ENCODE data around the gene XXYLT1. TPM values are rescaled to one million over a fixed set of nuclear protein-coding genes. Genes with fewer than 3 reads are reported as not detected.
A peak's percentile ranks its signal among the peaks of the same experiment; 100 is the strongest.

XXYLT1 gene
- total RNA-seq, 8 experiments from 2014 or later, result 8.7 to 35.9 (median 16.1) TPM

DNA sequence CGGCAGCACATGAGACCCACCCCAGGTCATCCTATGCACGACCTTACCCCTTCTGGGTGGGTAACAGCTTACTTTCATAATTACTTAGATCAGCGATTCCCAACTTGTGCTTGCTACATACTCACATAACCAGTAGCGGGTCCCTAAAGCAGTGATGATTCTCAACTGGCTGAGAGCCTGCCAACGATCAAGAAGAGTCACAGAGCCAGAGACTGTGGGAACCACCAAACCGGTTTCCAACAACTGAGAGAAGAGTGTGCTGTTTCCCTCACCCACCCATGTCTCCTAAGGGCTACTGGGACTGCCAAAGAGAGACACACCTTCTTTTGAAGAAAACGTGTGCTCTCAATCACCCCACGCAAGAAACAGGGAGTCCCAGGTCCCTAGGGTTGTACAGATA is 12.0 kb upstream of the XXYLT1 start:
- Histone ChIP-seq H3K4me3 (no peak overlapping the region), H3K4me1 (replicated peaks in 1 of 2) (no peaks in the 10 kb centered on the region), H3K27ac (no peak overlapping the region)
- in situ Hi-C loops (cut with MboI; ENCODE audit: low pct_unique_long_range_greater_than_20kb in 2 of 9, low sequenced_read_pairs in 9 of 9, unreplicated experiment in 9 of 9), result loop anchor here in 2 of 9 experiments (25.0 kb wide), 1 partner anchor 229 kb away; no protein-coding TSS in a partner anchor
- WGBS, 10 experiments, result 10 to 93% (median 82%) methylated on average over 1 to 8 of the region's 8 CpGs; no CpG with 5 or more reads in 2 of the 10 experiments
- ATAC-seq (replicated peaks in 6 of 8), result peak in 3 of 8 experiments; percentile 25 to 75 (median 48)

DNA sequence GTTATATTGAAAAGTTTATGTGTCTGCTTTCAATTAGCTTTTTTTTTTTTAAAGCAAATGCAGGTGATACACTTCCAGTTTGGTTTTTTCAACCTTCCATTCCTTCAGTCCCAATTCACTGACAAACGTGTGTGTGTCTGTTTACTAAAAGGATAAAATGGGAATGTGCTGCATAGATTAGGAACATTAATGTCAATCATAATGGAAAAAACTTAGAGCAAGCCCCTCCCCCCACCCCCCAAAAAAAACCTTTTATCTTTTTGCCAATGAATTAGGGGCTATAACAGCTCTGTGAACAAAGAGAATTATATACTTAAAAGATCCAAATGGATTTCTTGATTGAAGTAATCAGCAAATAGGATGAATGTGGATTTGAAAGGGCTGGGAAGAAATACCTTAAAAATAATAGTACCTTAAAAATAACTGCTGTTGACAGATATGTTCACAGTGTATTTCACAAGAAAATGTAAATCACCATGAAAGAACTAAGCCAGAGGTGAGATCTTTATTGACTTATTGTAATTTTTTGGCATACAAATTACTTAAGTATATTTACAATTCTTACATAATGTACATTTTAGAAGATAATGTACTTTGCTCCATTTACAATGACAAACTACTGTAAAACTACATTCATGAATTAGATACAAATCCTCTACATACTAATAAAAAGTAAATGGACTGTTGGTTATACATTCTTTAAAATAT is 3.5 kb upstream of the XXYLT1 start:
- no peak overlapping the region for H3K27ac ChIP-seq
- H3K4me1 ChIP-seq (replicated peaks in 1 of 2), result peaks cover 7 to 10% of the 10 kb centered on the region in 2 donors
- 0 to 80% (median 43%) methylated on average over 1 of the region's 1 CpG; no CpG with 5 or more reads in 1 of the 10 experiments for WGBS, 10 experiments
- in situ Hi-C loops (cut with MboI; ENCODE audit: low pct_unique_long_range_greater_than_20kb in 2 of 9, low sequenced_read_pairs in 9 of 9, unreplicated experiment in 9 of 9), result loop anchor here in 4 of 9 experiments (10.0 to 25.0 kb wide), 3 partner anchors 250 to 587 kb away; partner anchors contain the start of genes FAM43A (in 2 of the 4) and PPP1R2 (in 2 of the 4)
- no peak overlapping the region for H3K4me3 ChIP-seq
- no peak for ATAC-seq (replicated peaks in 6 of 8)

DNA sequence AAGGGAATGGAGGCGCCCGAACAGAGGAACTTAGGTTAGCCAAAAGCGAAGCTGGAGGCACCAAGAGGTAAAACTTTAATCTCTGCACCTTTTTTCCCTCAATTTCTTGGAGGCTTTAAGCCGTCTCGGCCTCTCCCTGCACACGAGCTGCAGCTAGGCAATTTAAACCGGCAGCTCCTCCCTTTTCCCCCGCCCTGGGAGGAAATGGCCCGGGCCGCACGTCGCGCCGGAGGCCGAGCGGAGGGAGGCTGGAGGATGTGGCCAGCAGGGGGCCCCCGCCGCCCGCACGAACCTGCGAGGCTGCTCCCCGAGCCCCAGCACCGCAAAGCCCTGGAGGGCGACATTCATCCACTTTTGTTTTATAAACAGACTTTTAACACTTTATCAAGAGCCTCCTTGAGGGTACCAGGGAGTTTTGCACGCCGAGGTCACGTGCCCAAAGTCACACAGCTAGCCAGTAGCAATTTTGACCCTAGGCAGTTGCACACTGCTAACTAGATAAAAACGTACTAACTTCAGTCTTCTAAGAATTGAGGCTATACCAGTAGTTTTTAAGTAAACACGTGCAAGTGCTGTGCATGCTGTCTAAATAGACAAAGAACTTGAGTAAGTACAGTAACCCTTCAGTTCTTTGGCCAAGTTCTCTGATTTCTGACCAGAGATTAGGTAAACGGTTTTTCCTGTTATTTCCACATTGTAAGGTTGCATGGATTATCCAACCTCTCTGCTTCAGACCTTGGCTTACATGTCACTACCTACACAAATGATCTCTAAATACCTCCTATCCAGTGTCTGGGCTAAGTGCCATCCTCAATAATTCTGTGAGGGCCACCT is 668 bp upstream of the XXYLT1 start:
- Histone ChIP-seq H3K4me3 (peak overlapping the region; percentile 82 to 99 (median 96)), H3K4me1 (replicated peaks in 1 of 2) (peaks cover 12 to 15% of the 10 kb centered on the region in 2 donors), H3K27ac (peak overlapping the region; percentile 86 to 93)
- ATAC-seq (replicated peaks in 6 of 8), result peak; percentile 64 to 81 (median 78)
- in situ Hi-C loops (cut with MboI; ENCODE audit: low pct_unique_long_range_greater_than_20kb in 2 of 9, low sequenced_read_pairs in 9 of 9, unreplicated experiment in 9 of 9), result loop anchor here in 4 of 9 experiments (10.0 to 25.0 kb wide), 3 partner anchors 253 to 584 kb away; partner anchors contain the start of genes FAM43A (in 2 of the 4) and PPP1R2 (in 2 of the 4)
- WGBS, 10 experiments, result 0 to 20% (median 5%) methylated on average over 2 to 18 of the region's 30 CpGs

DNA sequence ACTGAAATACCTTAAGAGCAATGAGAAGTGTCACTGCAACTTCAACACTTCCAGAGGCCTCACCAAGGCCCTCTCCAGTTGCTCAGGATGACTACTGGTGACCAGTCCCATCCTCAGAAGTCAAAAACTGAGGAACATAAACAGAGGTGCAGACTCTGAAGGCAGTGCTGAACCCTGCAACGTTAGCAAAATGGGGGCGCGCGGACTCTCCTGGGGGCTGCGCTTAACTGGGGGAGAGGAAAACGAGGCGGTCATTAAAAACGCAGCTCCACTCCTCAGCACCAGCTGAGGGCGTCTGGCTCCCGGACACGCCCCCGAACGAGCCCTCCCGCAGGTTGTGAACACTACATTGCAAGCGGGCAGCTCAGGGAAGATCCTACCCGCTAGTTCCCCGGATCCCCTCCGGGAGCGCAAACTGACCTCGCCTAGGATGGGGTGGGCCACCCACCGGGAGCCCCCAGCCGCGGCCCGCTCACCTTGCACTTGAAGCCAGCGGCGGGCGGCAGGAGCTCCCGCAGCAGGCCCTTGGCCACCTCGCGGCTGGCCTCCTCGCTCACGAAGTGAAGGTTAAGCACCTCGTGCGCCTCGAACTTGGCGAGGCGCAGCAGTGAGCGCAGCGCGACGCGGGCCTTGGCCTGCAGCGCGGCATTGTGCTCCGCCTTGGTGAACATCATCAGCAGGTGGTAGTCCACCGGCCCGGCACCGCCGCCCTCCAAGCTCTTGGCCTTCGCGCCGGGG is 711 bp downstream of the XXYLT1 start:
- WGBS, 10 experiments, result 0 to 3% (median 0%) methylated on average over 1 to 7 of the region's 52 CpGs; no CpG with 5 or more reads in 4 of the 10 experiments
- in situ Hi-C loops (cut with MboI; ENCODE audit: low pct_unique_long_range_greater_than_20kb in 2 of 9, low sequenced_read_pairs in 9 of 9, unreplicated experiment in 9 of 9), result loop anchor here in 4 of 9 experiments (10.0 to 25.0 kb wide), 3 partner anchors 255 to 583 kb away; partner anchors contain the start of genes FAM43A (in 2 of the 4) and PPP1R2 (in 2 of the 4)
- peaks cover 12 to 15% of the 10 kb centered on the region in 2 donors for H3K4me1 ChIP-seq (replicated peaks in 1 of 2)
- peak; percentile 9 to 40 (median 28) for ATAC-seq (replicated peaks in 6 of 8)
- H3K4me3 ChIP-seq, result peak overlapping the region; percentile 82 to 99 (median 96)
- H3K27ac ChIP-seq, result peak overlapping the region; percentile 86 to 93

DNA sequence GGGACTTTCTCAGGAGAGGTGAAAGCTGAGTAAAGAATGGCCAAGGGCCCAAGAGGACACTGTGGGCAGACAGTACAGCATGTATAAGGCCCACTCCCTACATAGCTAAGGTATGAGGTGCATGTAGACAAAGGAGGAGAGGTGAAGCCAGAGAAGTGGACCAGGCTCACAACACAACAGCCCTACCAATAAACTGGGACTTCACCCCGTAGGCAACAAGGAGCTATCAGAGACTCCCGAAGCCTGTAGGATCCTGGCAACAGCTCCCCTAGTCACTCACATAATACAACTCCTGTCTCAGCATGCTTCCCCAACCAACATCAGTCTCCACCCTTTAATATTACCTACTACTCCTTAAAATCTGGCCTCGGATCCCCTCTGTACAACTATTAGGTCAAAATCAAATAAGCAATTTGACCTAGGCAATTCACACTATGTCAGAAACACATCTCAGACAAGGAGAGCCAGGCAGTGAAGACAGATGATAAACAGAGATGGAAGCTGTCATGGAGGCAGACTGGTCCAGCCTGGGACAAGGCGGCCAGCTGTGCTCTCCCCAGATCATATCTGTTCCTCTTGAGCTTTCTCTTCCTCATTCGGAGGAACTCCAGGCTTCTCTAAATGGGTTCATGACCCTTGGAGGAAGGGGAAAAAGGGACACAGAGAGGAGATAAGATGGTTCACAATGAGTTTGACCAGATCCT is 1.4 kb downstream of the XXYLT1 start:
- no peak for ATAC-seq (replicated peaks in 6 of 8)
- Histone ChIP-seq H3K4me3 (peak overlapping the region; percentile 82 to 99 (median 96)), H3K4me1 (replicated peaks in 1 of 2) (peaks cover 12 to 15% of the 10 kb centered on the region in 2 donors), H3K27ac (no peak overlapping the region)
- WGBS, 10 experiments, result 56 to 90% (median 74%) methylated on average over 1 to 4 of the region's 5 CpGs; no CpG with 5 or more reads in 2 of the 10 experiments
- in situ Hi-C loops (cut with MboI; ENCODE audit: low pct_unique_long_range_greater_than_20kb in 2 of 9, low sequenced_read_pairs in 9 of 9, unreplicated experiment in 9 of 9), result loop anchor here in 5 of 9 experiments (10.0 to 25.0 kb wide), 4 partner anchors 255 to 595 kb away; partner anchors contain the start of genes FAM43A (in 2 of the 5), PPP1R2 (in 2 of the 5) and LSG1 (in 1 of the 5)

DNA sequence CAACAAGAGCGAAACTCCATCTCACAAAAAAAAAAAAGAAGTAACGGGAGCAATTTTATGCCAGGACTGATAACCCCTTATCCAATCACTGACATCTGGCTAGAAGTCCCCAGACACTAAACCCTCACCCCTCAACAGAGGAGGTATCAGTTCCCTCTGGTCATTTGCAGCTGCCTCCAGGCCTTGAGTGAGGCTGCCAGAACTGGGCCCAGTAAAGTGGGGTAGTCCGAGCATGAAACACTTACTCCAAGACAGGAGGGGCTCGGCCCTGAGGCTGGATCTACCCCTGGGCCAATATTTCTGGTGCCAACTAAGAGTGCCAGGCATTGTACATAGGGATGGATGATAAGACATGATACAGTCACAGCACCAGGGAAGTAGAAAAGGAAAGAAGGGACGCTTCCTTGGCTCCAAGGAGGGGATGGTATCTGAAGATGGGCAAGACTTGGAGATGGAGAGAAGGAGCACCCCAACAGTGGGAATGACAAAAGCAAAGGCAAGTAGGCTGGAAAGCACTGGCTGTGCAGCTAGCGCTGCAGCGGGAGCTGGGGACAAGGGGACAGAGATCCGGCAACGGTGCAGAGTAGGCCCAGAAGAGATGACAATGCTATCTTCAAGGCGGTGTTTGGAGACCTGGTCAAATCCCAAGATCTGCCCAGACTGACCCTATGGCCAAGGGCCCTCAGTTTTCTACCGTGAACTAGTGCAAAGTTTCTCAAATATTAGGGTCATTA is 2.2 kb downstream of the XXYLT1 start:
- H3K4me3 ChIP-seq, result no peak overlapping the region
- H3K27ac ChIP-seq, result no peak overlapping the region

DNA sequence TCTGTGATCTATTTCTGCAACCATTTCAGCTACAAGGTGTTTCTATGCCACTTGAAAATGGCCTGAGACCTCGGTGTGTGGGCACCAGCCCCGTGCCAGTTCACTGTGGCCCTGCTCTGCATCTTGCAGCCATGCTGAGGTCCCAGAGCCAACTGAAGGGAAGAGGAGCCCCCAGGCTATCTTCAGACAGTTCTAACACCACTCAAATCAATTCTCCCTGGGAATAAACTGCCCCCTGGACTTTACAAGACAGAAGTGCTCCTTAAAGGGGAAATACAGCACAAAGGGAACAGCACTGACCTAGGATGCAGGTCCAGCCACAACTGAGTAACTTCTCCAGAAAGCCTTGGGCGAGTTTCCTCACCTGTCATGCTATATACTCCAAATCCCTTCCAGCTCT is 3.9 kb downstream of the XXYLT1 start:
- in situ Hi-C loops (cut with MboI; ENCODE audit: low pct_unique_long_range_greater_than_20kb in 2 of 9, low sequenced_read_pairs in 9 of 9, unreplicated experiment in 9 of 9), result loop anchor here in 4 of 9 experiments (10.0 to 25.0 kb wide), 3 partner anchors 270 to 592 kb away; partner anchors contain the start of genes FAM43A (in 2 of the 4), PPP1R2 (in 2 of the 4) and LSG1 (in 1 of the 4)
- Histone ChIP-seq H3K27ac (no peak overlapping the region), H3K4me1 (replicated peaks in 1 of 2) (peaks cover 12 to 14% of the 10 kb centered on the region in 2 donors), H3K4me3 (no peak overlapping the region)
- ATAC-seq (replicated peaks in 6 of 8), result no peak
- WGBS, 10 experiments, result 40 to 100% (median 70%) methylated on average over 1 to 2 of the region's 3 CpGs; no CpG with 5 or more reads in 4 of the 10 experiments

More for the DNA sequence above, 2.2 kb downstream of the XXYLT1 start:
- H3K4me1 ChIP-seq (replicated peaks in 1 of 2), result peaks cover 12 to 15% of the 10 kb centered on the region in 2 donors
- 80 to 100% (median 97%) methylated on average over 1 to 7 of the region's 11 CpGs; no CpG with 5 or more reads in 1 of the 10 experiments for WGBS, 10 experiments
- in situ Hi-C loops (cut with MboI; ENCODE audit: low pct_unique_long_range_greater_than_20kb in 2 of 9, low sequenced_read_pairs in 9 of 9, unreplicated experiment in 9 of 9), result loop anchor here in 4 of 9 experiments (10.0 to 25.0 kb wide), 3 partner anchors 269 to 594 kb away; partner anchors contain the start of genes FAM43A (in 2 of the 4), PPP1R2 (in 2 of the 4) and LSG1 (in 1 of the 4)
- no peak for ATAC-seq (replicated peaks in 6 of 8)

DNA sequence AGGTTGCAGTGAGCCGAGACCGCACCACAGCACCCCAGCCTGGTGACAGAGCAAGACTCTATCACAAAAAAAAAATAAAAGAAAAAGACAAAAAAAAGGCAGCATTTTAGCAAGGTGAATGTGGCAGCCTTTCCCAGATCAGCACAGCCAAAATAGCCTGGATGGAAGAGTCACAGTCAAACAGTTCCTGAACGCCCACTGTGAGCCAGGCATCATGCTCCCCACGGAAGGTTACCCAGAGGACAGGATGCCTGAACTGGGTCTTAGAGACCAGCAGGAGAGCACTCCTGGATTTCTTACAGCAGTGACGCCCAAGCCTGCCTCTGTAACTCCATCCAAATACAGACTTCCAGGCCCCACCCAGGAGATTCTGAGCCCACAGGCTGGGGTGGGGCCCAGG is 4.5 kb downstream of the XXYLT1 start:
- no peak for ATAC-seq (replicated peaks in 6 of 8)
- peaks cover 9 to 10% of the 10 kb centered on the region in 2 donors for H3K4me1 ChIP-seq (replicated peaks in 1 of 2)
- in situ Hi-C loops (cut with MboI; ENCODE audit: low pct_unique_long_range_greater_than_20kb in 2 of 9, low sequenced_read_pairs in 9 of 9, unreplicated experiment in 9 of 9), result loop anchor here in 4 of 9 experiments (10.0 to 25.0 kb wide), 3 partner anchors 271 to 592 kb away; partner anchors contain the start of genes FAM43A (in 2 of the 4), PPP1R2 (in 2 of the 4) and LSG1 (in 1 of the 4)
- no peak overlapping the region for H3K4me3 ChIP-seq
- 83 to 100% (median 96%) methylated on average over 1 to 5 of the region's 5 CpGs; no CpG with 5 or more reads in 3 of the 10 experiments for WGBS, 10 experiments
- no peak overlapping the region for H3K27ac ChIP-seq

DNA sequence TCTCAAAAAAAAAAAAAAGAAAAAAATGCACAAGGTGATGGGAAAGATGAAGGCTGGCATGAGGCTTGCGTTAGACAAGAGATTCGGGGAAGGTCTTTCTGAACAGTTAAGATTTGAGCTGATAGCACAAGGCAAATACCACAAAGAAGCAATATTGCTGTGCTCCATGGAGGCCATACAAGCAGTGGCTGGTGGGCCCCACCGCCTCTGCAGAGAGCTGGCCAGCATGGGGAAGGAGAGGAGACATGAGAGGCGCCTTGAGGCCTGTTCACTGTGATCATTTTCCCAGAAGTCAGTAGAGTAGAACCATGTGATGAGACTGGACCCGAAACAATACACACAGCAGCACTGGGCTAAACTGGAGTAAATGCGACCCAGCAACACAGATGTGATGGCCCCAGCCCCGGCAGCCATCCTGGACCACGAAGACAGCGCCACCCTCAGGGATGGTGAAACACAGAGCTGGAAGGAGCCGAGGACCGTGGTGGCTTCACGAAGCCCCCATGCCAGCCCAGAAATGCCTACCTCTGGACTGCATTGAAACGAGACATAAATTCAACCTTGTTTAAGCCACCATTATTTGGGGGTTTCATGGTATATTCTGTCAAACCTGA is 5.5 kb downstream of the XXYLT1 start:
- in situ Hi-C loops (cut with MboI; ENCODE audit: low pct_unique_long_range_greater_than_20kb in 2 of 9, low sequenced_read_pairs in 9 of 9, unreplicated experiment in 9 of 9), result loop anchor here in 4 of 9 experiments (10.0 to 25.0 kb wide), 3 partner anchors 272 to 591 kb away; partner anchors contain the start of genes FAM43A (in 2 of the 4), PPP1R2 (in 2 of the 4) and LSG1 (in 1 of the 4)
- Histone ChIP-seq H3K4me3 (no peak overlapping the region), H3K4me1 (replicated peaks in 1 of 2) (peaks cover 9 to 10% of the 10 kb centered on the region in 2 donors), H3K27ac (no peak overlapping the region)
- no peak for ATAC-seq (replicated peaks in 6 of 8)
- WGBS, 10 experiments, result 91 to 100% (median 98%) methylated on average over 1 to 4 of the region's 13 CpGs; no CpG with 5 or more reads in 2 of the 10 experiments

DNA sequence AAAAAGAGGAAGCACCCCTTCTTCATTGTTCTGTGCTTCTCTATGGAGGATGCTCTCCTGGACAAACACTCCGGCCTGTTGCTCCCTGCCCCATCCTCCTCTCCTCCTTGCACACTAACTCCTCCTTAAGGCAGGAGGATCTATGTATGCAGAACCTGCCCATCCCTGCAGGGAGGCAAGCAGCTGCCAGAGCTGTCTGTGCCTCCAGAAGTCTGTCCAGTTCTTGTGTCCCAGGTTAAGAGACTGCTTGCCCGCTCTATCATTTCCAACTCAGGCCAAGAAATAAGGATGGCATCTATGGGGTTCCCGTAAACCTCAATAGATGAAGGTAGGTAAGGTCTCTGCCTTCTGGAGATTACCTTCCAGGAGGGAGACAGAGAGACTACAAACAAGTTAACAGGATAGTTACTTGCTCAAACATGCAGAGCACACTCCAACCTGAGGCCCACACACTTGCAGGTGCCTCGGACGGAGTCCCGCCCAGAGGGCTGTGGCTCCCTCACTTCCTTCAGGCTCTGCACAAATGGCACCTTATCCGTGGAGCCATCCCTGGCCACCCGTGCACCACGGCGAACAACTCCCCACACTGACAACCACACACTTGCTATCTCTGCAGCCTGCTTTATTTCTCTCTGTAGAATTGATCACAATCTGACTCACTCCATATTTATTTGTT is 6.9 kb downstream of the XXYLT1 start:
- ATAC-seq (replicated peaks in 6 of 8), result peak in 2 of 8 experiments; percentile 2 to 13
- Histone ChIP-seq H3K4me3 (no peak overlapping the region), H3K4me1 (replicated peaks in 1 of 2) (peaks cover 7% of the 10 kb centered on the region in 2 donors), H3K27ac (no peak overlapping the region)
- in situ Hi-C loops (cut with MboI; ENCODE audit: low pct_unique_long_range_greater_than_20kb in 2 of 9, low sequenced_read_pairs in 9 of 9, unreplicated experiment in 9 of 9), result loop anchor here in 4 of 9 experiments (10.0 to 25.0 kb wide), 3 partner anchors 273 to 589 kb away; partner anchors contain the start of genes FAM43A (in 2 of the 4), PPP1R2 (in 2 of the 4) and LSG1 (in 1 of the 4)
- WGBS, 10 experiments, result 70 to 100% (median 89%) methylated on average over 1 to 8 of the region's 10 CpGs; no CpG with 5 or more reads in 2 of the 10 experiments

All from motor neuron (in vitro differentiated cells).